Muscle layer of colon (tissue), 2 donors: ENCODE results near the gene COL6A1.

ENCODE experiments used
- H3K27ac ChIP-seq: one replicate; pipeline ENCODE4 v1.7.0; 2013; ENCODE audit warnings: low read depth, mild to moderate bottlenecking, low read length, moderate library complexity
- H3K27me3 ChIP-seq, 2 donors: one replicate each; pipeline ENCODE4 v1.7.0; 2013; ENCODE audit warnings: low read length in 2 of 2, mild to moderate bottlenecking in 2 of 2; ENCODE audit not compliant: insufficient read depth in 2 of 2, control insufficient read depth in 1 of 2
- H3K36me3 ChIP-seq: one replicate; pipeline ENCODE4 v1.7.0; 2013; ENCODE audit warnings: mild to moderate bottlenecking, low read length; ENCODE audit not compliant: insufficient read depth
- H3K4me1 ChIP-seq: one replicate; pipeline ENCODE4 v1.7.0; 2013; ENCODE audit warnings: mild to moderate bottlenecking, low read length; ENCODE audit not compliant: insufficient read depth
- H3K4me3 ChIP-seq, 2 donors: one replicate each; pipeline ENCODE4 v1.7.0; 2013; ENCODE audit warnings: low read length in 2 of 2, low read depth in 1 of 2, mild to moderate bottlenecking in 1 of 2, moderate library complexity in 1 of 2
- H3K9ac ChIP-seq: one replicate; pipeline ENCODE4 v1.7.0; 2013; ENCODE audit warnings: low read length
- H3K9me3 ChIP-seq: one replicate; pipeline ENCODE4 v1.7.0; 2013; ENCODE audit warnings: mild to moderate bottlenecking, low read length
- donor health status: abdominal sarcoma.
- donor health status: Adenocarcinoma of cecum.

Gene COL6A1

DNA sequence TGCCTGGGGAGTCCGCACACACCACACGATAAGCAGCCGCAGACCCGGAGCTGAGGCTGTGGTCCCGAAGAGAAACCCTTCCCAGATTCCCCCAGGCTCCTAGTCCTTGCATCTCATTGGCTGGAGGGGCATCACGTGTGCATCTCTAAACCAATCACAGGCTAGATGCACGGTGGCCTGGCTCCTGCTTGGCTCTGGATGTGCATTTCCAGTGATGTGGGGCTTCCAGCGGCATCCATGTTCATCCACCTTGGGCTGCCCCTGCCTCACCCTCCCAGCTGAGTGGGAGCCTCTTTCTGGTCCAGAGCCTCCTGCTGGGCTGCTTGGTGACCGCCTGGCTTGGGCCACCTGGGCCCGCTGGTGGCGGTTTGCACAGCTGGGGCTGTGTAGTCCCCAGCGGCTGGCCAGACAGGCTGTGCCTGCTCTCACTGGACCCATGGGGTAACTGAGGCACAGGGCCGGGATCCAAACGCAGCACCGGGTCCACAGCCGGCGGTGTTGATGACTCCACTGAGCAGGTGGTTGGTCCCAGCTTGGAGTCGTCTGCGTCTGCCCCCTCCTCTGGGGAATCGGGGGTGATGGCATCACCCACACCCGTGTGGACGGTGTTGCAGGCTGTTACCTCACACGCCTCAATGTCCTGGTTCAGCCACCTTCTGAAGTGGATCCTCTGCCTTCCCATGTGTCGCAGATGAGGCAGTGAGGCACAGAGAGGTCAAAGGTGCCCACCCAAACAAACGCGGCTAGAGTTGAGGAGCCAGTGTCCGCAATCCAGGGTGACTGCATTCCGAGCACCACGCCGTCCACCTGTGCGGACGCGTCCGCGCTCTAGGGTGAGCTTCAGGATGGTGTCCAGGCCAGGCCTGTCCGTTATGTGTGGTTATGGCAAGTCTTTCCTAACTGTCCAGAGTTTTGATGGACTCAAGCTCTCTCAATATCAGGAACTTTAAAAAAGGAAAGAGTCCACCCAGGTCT is 41.3 kb downstream of the COL6A1 start:
- peaks cover 67% of the 10 kb centered on the region for H3K4me1 ChIP-seq

DNA sequence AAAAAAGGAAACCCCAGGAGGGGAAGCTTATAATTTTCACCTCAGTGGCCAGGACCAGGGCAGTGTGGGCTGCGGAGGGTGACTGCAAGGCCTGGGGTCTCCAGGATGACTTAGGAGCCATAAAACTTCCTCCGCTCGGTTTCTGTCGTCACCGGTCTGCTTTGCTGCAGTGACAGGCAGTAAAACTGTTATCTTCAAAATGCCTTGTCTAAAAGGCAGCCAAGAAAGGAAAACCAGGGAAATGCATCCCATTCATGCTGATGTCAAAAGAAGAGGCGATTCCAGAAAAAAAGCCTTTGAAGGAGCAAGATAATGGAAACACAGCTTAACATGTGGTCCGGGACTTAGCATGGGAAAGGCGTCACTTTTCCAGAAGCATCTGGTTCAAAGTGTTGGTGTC is 42.0 kb downstream of the COL6A1 start:
- no peaks in the 10 kb centered on the region for H3K9me3 ChIP-seq
- peaks cover 74% of the 10 kb centered on the region for H3K4me1 ChIP-seq
- no peak overlapping the region for H3K9ac ChIP-seq
- no peak overlapping the region for H3K4me3 ChIP-seq
- peak overlapping the region; percentile 99 for H3K27ac ChIP-seq
- no peaks in the 10 kb centered on the region for H3K36me3 ChIP-seq
- no peaks in the 10 kb centered on the region for H3K27me3 ChIP-seq

More for the DNA sequence above, 41.3 kb downstream of the COL6A1 start:
- H3K9me3 ChIP-seq: no peaks in the 10 kb centered on the region
- H3K36me3 ChIP-seq: no peaks in the 10 kb centered on the region
- H3K4me3 ChIP-seq: peak overlapping the region; percentile 33 to 53
- H3K27ac ChIP-seq: peak overlapping the region; percentile 99
- H3K27me3 ChIP-seq: no peaks in the 10 kb centered on the region
- H3K9ac ChIP-seq: no peak overlapping the region

GRCh38 chr21:46024141-46024540 is 42.6 kb downstream of the COL6A1 start:
- Histone ChIP-seq H3K36me3 (no peaks in the 10 kb centered on the region), H3K9ac (no peak overlapping the region), H3K27ac (peak overlapping the region; percentile 99), H3K4me1 (peaks cover 80% of the 10 kb centered on the region), H3K9me3 (no peaks in the 10 kb centered on the region), H3K4me3 (no peak overlapping the region), H3K27me3 (no peaks in the 10 kb centered on the region)

DNA sequence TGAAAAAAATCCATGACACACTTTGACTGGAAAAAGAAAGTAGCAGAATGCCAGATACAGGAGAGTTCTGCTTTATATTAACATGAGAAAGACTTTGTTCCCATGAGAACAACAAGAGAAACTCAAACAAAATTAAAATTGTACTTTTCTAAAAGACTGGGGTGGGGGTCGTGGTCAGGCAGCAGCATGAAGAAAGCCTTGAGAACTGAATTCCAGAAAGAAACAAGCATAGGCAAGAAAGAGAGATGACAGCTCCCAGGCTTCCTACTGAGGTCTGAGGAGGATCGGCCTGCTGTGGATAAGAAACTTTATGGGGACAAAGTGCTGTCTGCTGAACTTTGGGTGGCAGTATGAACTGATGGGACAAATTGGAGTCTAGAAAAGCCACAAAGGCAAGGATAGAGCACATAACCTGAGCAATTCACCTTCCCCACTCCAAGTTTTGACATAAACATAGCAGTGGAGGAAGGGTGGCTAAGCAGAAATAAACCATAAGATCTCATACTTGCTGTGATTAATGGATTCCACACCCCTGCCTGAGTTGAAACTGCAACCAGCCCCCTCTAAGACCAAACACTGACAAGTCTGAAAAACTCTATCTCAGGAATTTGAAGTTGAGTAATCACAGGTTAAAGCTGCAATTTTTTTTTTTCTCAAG is 43.7 kb downstream of the COL6A1 start:
- H3K27me3 ChIP-seq: no peaks in the 10 kb centered on the region
- no peaks in the 10 kb centered on the region for H3K36me3 ChIP-seq
- no peak overlapping the region for H3K9ac ChIP-seq
- H3K4me3 ChIP-seq: no peak overlapping the region
- peak overlapping the region; percentile 99 for H3K27ac ChIP-seq
- H3K9me3 ChIP-seq: no peaks in the 10 kb centered on the region
- peaks cover 75% of the 10 kb centered on the region for H3K4me1 ChIP-seq

DNA sequence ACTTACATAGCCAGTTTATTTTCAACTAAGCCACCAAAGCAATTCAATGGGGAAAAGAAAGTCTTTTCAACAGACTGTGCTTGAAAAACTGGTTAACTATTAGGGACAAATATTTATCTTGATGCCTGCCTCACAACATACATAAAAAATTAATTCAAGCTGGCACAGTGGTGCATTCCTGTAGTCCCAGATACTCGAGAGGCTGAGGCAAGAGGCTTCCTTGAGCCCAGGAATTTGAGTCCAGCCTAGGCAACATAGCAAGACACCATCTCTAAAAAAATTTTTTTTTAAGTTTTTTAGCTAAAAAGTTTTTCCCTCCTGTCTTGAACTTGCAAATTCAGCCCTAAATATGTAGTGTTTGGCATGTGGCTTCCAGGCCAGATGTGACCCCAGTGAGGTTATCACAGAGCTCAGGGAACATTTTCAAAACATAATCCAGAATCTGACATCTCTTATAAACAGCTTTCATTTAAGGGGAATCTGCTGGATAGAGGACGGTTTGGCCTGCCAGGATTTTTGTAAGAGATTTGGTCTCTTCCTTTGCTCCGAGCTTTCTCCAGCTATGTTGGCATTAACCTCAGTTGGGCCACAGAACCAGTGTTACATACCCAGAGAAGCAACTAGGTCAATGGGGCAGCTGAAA is 46.4 kb downstream of the COL6A1 start:
- no peak overlapping the region for H3K4me3 ChIP-seq
- peak overlapping the region; percentile 72 for H3K27ac ChIP-seq
- H3K9ac ChIP-seq: peak overlapping the region; percentile 8
- H3K4me1 ChIP-seq: peaks cover 55% of the 10 kb centered on the region
- H3K36me3 ChIP-seq: no peaks in the 10 kb centered on the region
- H3K27me3 ChIP-seq: no peaks in the 10 kb centered on the region
- H3K9me3 ChIP-seq: no peaks in the 10 kb centered on the region

GRCh38 chr21:46028573-46029091 is 47.1 kb downstream of the COL6A1 start:
- Histone ChIP-seq H3K27ac (peak overlapping the region; percentile 72), H3K36me3 (no peaks in the 10 kb centered on the region), H3K4me3 (no peak overlapping the region), H3K27me3 (no peaks in the 10 kb centered on the region), H3K4me1 (peaks cover 49% of the 10 kb centered on the region), H3K9ac (peak overlapping the region; percentile 8), H3K9me3 (no peaks in the 10 kb centered on the region)

DNA sequence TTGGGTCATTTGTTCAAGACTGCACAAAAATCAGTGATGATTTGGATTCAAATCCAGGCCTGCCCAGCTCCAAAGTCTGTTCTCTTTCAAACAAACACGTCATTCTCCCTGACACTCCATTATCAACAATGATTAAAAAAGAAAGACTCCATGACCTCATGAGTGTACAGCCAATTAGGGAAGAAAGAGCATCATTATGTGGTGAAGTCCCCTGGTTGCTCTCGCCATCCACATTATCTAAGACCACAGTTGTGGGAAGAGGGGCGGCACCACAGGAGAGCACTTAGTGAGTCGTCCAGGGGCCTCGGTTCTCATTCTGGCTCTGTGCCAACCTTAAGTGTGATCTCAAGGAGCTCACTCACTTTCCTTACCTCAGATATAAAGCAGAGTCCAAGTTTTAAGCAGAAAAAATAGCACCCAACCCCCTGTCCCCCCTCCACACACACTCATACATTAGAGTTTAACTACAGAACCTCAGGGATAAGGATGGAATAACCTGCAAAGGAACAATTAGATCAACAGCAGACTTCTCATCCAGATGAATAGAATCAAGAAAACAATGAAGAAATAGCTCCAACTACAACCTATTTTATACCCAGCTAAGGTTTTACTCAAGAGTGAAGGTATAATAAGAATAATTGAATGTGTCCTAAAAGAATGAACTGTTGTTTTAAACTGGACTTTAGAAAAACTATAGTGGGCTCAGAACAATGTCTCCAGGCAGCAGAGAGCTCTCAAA is 47.8 kb downstream of the COL6A1 start:
- Histone ChIP-seq H3K4me3 (no peak overlapping the region), H3K27me3 (no peaks in the 10 kb centered on the region), H3K9ac (no peak overlapping the region), H3K4me1 (peaks cover 41% of the 10 kb centered on the region), H3K9me3 (no peaks in the 10 kb centered on the region), H3K27ac (peak overlapping the region; percentile 72), H3K36me3 (no peaks in the 10 kb centered on the region)

DNA sequence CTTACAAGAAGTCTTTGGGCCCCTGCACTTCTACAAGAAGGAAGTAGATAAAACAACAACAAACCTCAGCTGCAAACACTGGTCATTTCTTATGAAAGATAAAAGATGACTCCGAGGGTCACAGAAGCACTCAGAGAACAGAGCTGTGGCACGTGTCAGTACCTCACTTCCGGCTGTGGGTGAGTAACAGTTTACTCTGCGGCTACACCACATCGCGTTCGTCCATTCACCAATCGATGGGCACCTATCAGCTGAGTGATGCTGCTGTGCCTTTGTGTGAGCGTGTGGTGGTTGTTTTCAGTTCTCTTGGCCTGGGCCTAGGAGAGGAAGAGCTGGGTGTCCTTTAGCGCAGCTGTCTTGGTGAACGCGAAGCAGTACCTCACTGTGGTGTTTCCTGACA is 49.9 kb downstream of the COL6A1 start:
- H3K4me3 ChIP-seq: no peak overlapping the region
- no peak overlapping the region for H3K27ac ChIP-seq
- H3K4me1 ChIP-seq: peaks cover 25% of the 10 kb centered on the region
- no peaks in the 10 kb centered on the region for H3K36me3 ChIP-seq
- H3K9ac ChIP-seq: no peak overlapping the region
- no peaks in the 10 kb centered on the region for H3K9me3 ChIP-seq
- H3K27me3 ChIP-seq: no peaks in the 10 kb centered on the region

GRCh38 chr21:46032100-46032499 is 50.5 kb downstream of the COL6A1 start:
- Histone ChIP-seq H3K9ac (no peak overlapping the region), H3K4me1 (peaks cover 25% of the 10 kb centered on the region), H3K27ac (no peak overlapping the region)

DNA sequence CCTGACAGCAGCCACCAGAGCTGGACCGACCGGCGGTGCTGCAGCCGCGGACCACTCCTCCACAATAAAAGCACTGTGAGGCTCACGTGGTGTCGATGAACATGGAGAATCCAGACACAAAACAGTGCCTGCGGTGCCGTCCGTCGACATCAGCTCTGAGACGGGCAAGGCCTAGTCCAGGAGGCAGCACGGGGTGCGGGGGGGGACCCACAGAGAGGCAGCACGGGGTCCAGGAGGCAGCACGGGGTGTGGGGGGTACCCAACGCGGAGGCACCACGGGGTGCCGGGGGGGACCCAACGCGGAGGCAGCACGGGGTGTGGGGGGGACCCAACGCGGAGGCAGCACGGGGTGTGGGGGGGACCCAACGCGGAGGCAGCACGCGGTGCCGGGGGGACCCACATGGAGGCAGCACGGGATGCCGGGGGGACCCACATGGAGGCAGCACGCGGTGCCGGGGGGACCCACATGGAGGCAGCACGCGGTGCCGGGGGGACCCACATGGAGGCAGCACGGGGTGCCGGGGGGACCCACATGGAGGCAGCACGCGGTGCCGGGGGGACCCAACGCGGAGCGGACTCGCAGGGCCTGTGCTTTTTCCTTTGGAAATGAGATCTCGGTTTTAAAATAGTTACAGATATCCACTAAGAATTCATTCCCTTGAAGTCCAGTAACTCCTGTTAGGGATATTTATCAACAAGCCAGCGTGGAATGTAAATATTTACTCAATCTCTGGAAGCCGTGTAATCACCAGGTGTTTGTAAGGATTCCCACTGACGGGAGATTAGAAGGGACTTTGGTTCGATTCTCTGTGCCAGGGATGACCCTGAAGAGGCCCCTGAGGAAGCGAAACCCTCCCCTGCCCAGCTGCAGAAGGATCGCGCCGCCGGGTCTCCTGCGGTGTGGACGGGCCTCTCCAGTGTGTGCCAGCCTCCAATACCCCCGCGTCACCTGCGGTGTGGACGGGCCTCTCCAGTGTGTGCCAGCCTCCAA is 52.1 kb downstream of the COL6A1 start:
- no peak overlapping the region for H3K27ac ChIP-seq

More at GRCh38 chr21:46032100-46032499, 50.5 kb downstream of the COL6A1 start:
- Histone ChIP-seq H3K9me3 (no peaks in the 10 kb centered on the region), H3K4me3 (no peak overlapping the region), H3K36me3 (no peaks in the 10 kb centered on the region), H3K27me3 (no peaks in the 10 kb centered on the region)

More for the DNA sequence above, 52.1 kb downstream of the COL6A1 start:
- Histone ChIP-seq H3K9me3 (no peaks in the 10 kb centered on the region), H3K9ac (no peak overlapping the region), H3K4me1 (peaks cover 9% of the 10 kb centered on the region), H3K4me3 (no peak overlapping the region), H3K36me3 (no peaks in the 10 kb centered on the region), H3K27me3 (no peaks in the 10 kb centered on the region)
